HG03135 (cell line): Measurements from ENCODE around the gene TSHZ2.
"Not testable (repeated sequence)": the region's sequence is repeated elsewhere in the genome, so short reads cannot be mapped to it uniquely, and the experiment has no call there.

Source experiments
- ATAC-seq: cut with Tn5 transposase; IDR thresholded peaks from one replicate; pipeline ENCODE4 v1.9.1; 2021; ENCODE audit warnings: mild to moderate bottlenecking, moderate library complexity; ENCODE audit not compliant: unreplicated experiment

The TSHZ2 gene

GRCh38 chr20:53023732-53024520, 51.8 kb downstream of the TSHZ2 start:
- no peak for ATAC-seq

- ATAC-seq: not testable (repeated sequence)
Measured at GRCh38 chr20:53024653-53025052, 52.5 kb downstream of the TSHZ2 start.

- no peak for ATAC-seq
Measured at GRCh38 chr20:53027089-53027488, 54.9 kb downstream of the TSHZ2 start.

GRCh38 chr20:53028337-53029007, 56.3 kb downstream of the TSHZ2 start:
- no peak for ATAC-seq

GRCh38 chr20:53030061-53030460, 57.9 kb downstream of the TSHZ2 start:
- no peak for ATAC-seq

- no peak for ATAC-seq
Measured at GRCh38 chr20:53032046-53032445, 59.9 kb downstream of the TSHZ2 start.

GRCh38 chr20:53032478-53032932, 60.3 kb downstream of the TSHZ2 start:
- no peak for ATAC-seq

- ATAC-seq: no peak
Measured at GRCh38 chr20:53033176-53033575, 61.0 kb downstream of the TSHZ2 start.

- ATAC-seq: no peak
Measured at GRCh38 chr20:53034899-53035298, 62.7 kb downstream of the TSHZ2 start.

- no peak for ATAC-seq
Measured at GRCh38 chr20:53036992-53037391, 64.8 kb downstream of the TSHZ2 start.

GRCh38 chr20:53037621-53038020, 65.5 kb downstream of the TSHZ2 start:
- no peak for ATAC-seq

GRCh38 chr20:53038299-53038698, 66.1 kb downstream of the TSHZ2 start:
- ATAC-seq: no peak

GRCh38 chr20:53040693-53041589, 68.8 kb downstream of the TSHZ2 start:
- ATAC-seq: no peak

- ATAC-seq: no peak
Measured at GRCh38 chr20:53042521-53042920, 70.4 kb downstream of the TSHZ2 start.

- ATAC-seq: no peak
Measured at GRCh38 chr20:53044296-53044695, 72.1 kb downstream of the TSHZ2 start.

- no peak for ATAC-seq
Measured at GRCh38 chr20:53045941-53046340, 73.8 kb downstream of the TSHZ2 start.

GRCh38 chr20:53047203-53047602, 75.0 kb downstream of the TSHZ2 start:
- ATAC-seq: no peak

- ATAC-seq: no peak
Measured at GRCh38 chr20:53048387-53048786, 76.2 kb downstream of the TSHZ2 start.

- ATAC-seq: no peak
Measured at GRCh38 chr20:53050338-53050737, 78.2 kb downstream of the TSHZ2 start.

GRCh38 chr20:53052380-53052779, 80.2 kb downstream of the TSHZ2 start:
- ATAC-seq: no peak

- ATAC-seq: no peak
Measured at GRCh38 chr20:53053595-53053994, 81.4 kb downstream of the TSHZ2 start.
